Fibroblast of lung (primary cell): ENCODE data around the gene SOX10.

ENCODE experiments used
- CTCF ChIP-seq, 2 donors: IDR thresholded peaks in 1 of 2; conservative IDR thresholded peaks in 1 of 2; 1 replicate in 1 of 2; 2 replicates in 1 of 2; pipeline ENCODE4 v1.5.1; 2011 to 2012; ENCODE audit warnings: low read length in 2 of 2, control low read depth in 1 of 2, inconsistent platforms in 1 of 2, low read depth in 1 of 2, mild to moderate bottlenecking in 1 of 2
- EZH2 ChIP-seq: IDR thresholded peaks from 2 replicates; pipeline ENCODE4 v1.5.1; 2012; ENCODE audit warnings: low read length, control low read depth, mild to moderate bottlenecking; ENCODE audit errors: missing control alignments

- TF ChIP-seq CTCF (conservative IDR thresholded peaks at IDR 0.05 in 1 of 2, IDR thresholded peaks at IDR 0.05 in 1 of 2; ENCODE audit: low read depth in 1 of 2, low read length in 2 of 2): no peak
- TF ChIP-seq EZH2: no peak
These were observed 12.3 kb upstream of the SOX10 start for GRCh38 chr22:37996515-37997246.
